K562 (cell line): Measurements from ENCODE around the gene TAF8. TPM values are rescaled to one million over a fixed set of nuclear protein-coding genes. Genes with fewer than 3 reads are reported as not detected.

Experiments
- GTF2A2 ChIP-seq: IDR thresholded peaks from 2 replicates; pipeline ENCODE4 v1.6.1; 2016; ENCODE audit warnings: mild to moderate bottlenecking, missing genetic modification characterization, missing compliant biosample characterization
- GTF2E2 ChIP-seq: fragments of 200-800 bp; sonication (Bioruptor generic); IDR thresholded peaks from 2 replicates; pipeline ENCODE4 v1.6.1; 2016; ENCODE audit warnings: missing genetic modification characterization, missing compliant biosample characterization
- HNRNPLL ChIP-seq: fragments of 200-400 bp; formaldehyde crosslinking; IDR thresholded peaks from 2 replicates; pipeline ENCODE4 v1.6.1; 2017; ENCODE audit warnings: low read length, low read depth, mild to moderate bottlenecking; ENCODE audit not compliant: poor library complexity, severe bottlenecking
- LCOR ChIP-seq: sonication (generic); formaldehyde crosslinking; IDR thresholded peaks from 2 replicates; pipeline ENCODE4 v1.8.0; 2022; ENCODE audit warnings: mild to moderate bottlenecking, missing genetic modification reagents
- MAFK ChIP-seq: IDR thresholded peaks from 2 replicates; pipeline ENCODE4 v1.6.1; 2011; ENCODE audit warnings: low read length, improper control_type of control experiment
- NFE2 ChIP-seq: IDR thresholded peaks from 2 replicates; pipeline ENCODE4 v1.6.1; 2014; ENCODE audit warnings: antibody characterized with exemption, low read depth
- NFRKB ChIP-seq: fragments of 450-650 bp; IDR thresholded peaks from 2 replicates; pipeline ENCODE4 v1.6.1; 2016; ENCODE audit warnings: low read depth
- TAF7 ChIP-seq: fragments of 450-650 bp; IDR thresholded peaks from 2 replicates; pipeline ENCODE4 v1.6.1; 2016; ENCODE audit warnings: missing genetic modification characterization, missing compliant biosample characterization
- TBP ChIP-seq: optimal IDR thresholded peaks from 2 replicates; pipeline ENCODE3; 2011; ENCODE audit warnings: low read depth, low read length, improper control_type of control experiment
- TEAD4 ChIP-seq, 2 experiments: sonication (generic) in 1 of 2; formaldehyde crosslinking in 1 of 2; IDR thresholded peaks; 2 replicates each; pipeline versions ENCODE4 v1.6.1 to v1.8.0; 2012 to 2022; ENCODE audit warnings: borderline replicate concordance in 1 of 2, inconsistent platforms in 1 of 2, low read length in 1 of 2, mild to moderate bottlenecking in 1 of 2, missing genetic modification reagents in 1 of 2
- USF1 ChIP-seq: sonication (generic); formaldehyde crosslinking; IDR thresholded peaks from 2 replicates; pipeline ENCODE4 v1.9.0; 2022; ENCODE audit warnings: mild to moderate bottlenecking, missing genetic modification reagents
- ZBTB40 ChIP-seq, 2 experiments: fragments of 450-650 bp in 1 of 2; sonication (generic) in 1 of 2; formaldehyde crosslinking in 1 of 2; IDR thresholded peaks; 2 replicates each; pipeline versions ENCODE4 v1.7.1 to v1.9.0; 2016 to 2022; ENCODE audit warnings: inconsistent platforms in 1 of 2, mild to moderate bottlenecking in 1 of 2, missing genetic modification reagents in 1 of 2
- ZBTB8A ChIP-seq: fragments of 450-650 bp; IDR thresholded peaks from 2 replicates; pipeline ENCODE4 v1.6.1; 2018; ENCODE audit warnings: mild to moderate bottlenecking, moderate library complexity; ENCODE audit not compliant: partially characterized antibody
- ZFX ChIP-seq: sonication (generic); formaldehyde crosslinking; IDR thresholded peaks from 2 replicates; pipeline ENCODE4 v1.8.0; 2022; ENCODE audit warnings: mild to moderate bottlenecking, missing genetic modification reagents, moderate library complexity
- ZNF224 ChIP-seq: sonication (generic); formaldehyde crosslinking; IDR thresholded peaks from 2 replicates; pipeline ENCODE4 v1.8.0; 2022; ENCODE audit warnings: mild to moderate bottlenecking, missing genetic modification reagents
- polyA plus RNA-seq, 8 experiments: library from polyadenylated mRNA; depleted of rRNA in 4 of 8; stranded (reverse) in 5 of 8; unstranded in 3 of 8; fragments of >200 nt; fragmentation: Nextera tagmentation in 2 of 8; fragmentation: Illumina TruSeq in 1 of 8; extraction: Ambion mirVana in 2 of 8; extraction: Trizol in 1 of 8; gene quantifications; 2 replicates each; pipeline versions ENCODE4 v1.2.1 to v1.2.3, GENCODE V29; 2011 to 2014; ENCODE audit warnings: inconsistent platforms in 1 of 8, missing spikeins in 1 of 8
- total RNA-seq, 7 experiments: library from RNA; depleted of rRNA in 6 of 7; stranded (reverse); fragments of >200 nt in 6 of 7; fragmentation: Illumina TruSeq in 2 of 7; extraction: Trizol in 2 of 7; gene quantifications; 2 replicates each; pipeline versions ENCODE4 v1.2.1 to v1.2.3, GENCODE V29; 2011 to 2021; ENCODE audit warnings: low replicate concordance in 1 of 7
- TF ChIP-seq, protein P1 (sequence below): fragments of 450-650 bp; IDR thresholded peaks from 2 replicates; pipeline ENCODE4 v1.6.1; 2016; ENCODE audit warnings: missing biosample characterization, missing genetic modification characterization

The TAF8 gene
- total and polyA plus RNA-seq, 9 of the 15 experiments (the other 6 are each of a cell fraction or from before 2014, with no cell fraction given) = 29.4 to 84.0 (median 52.6) TPM

GRCh38 chr6:42100029-42100901 lies 49.9 kb downstream of the TAF8 start (continued):
- TF ChIP-seq TBP (no peak), TAF7 (tag) (no peak), NFRKB (peak; percentile 58), ZBTB8A (no peak), ZNF224 (no peak), TEAD4 (IDR thresholded peaks at IDR 0.05; ENCODE audit: low read length) (no peak), TEAD4 (CRISPR knock-in tag; IDR thresholded peaks at IDR 0.05; ENCODE audit: borderline replicate concordance) (no peak), GTF2E2 (tag) (no peak), HNRNPLL (no peak), GTF2A2 (peak; percentile 9; the same call in 1 of the 2 replicates), MAFK (peak; percentile 48; the same call in 1 of the 2 replicates), ZFX (peak; percentile 38; the same call in 1 of the 2 replicates), LCOR (CRISPR knock-in tag) (0 out of 2 replicates have a peak, but pooled peaks have one; percentile 4), ZBTB40 (IDR thresholded peaks at IDR 0.05) (no peak), ZBTB40 (CRISPR knock-in tag; IDR thresholded peaks at IDR 0.05) (no peak), NFE2 (peak; percentile 79), USF1 (no peak)
- TF ChIP-seq, protein P1, sequence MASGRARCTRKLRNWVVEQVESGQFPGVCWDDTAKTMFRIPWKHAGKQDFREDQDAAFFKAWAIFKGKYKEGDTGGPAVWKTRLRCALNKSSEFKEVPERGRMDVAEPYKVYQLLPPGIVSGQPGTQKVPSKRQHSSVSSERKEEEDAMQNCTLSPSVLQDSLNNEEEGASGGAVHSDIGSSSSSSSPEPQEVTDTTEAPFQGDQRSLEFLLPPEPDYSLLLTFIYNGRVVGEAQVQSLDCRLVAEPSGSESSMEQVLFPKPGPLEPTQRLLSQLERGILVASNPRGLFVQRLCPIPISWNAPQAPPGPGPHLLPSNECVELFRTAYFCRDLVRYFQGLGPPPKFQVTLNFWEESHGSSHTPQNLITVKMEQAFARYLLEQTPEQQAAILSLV (tag) = 0 out of 2 replicates have a peak, but pooled peaks have one; percentile 18
